NCI-H2029 treated with DMSO at 0.1 percent for 48 hours (cell line): ENCODE results near the gene OR10A3.

Experiments used
- DNase-seq: peaks from one replicate; lab custom pipeline; 2025; lab: John Stamatoyannopoulos, UW

OR10A3 gene

GRCh38 chr11:7936615-7937014 is 4.9 kb downstream of the OR10A3 start:
- no peak for DNase-seq

GRCh38 chr11:7931168-7931567 is 10.3 kb downstream of the OR10A3 start, which contains the start of gene OR10A6:
TSS of gene OR10A6 (minus strand) at chr11:7931268. CDS start at chr11:7928662, 2,606 bp downstream.
- no peak for DNase-seq

- DNase-seq = no peak
Measured at GRCh38 chr11:7927635-7928034, 13.9 kb downstream of the OR10A3 start.

GRCh38 chr11:7924536-7924935 is 17.0 kb downstream of the OR10A3 start:
- DNase-seq = no peak

- no peak for DNase-seq
Measured at GRCh38 chr11:7918141-7918540, 23.4 kb downstream of the OR10A3 start.

- no peak for DNase-seq
Measured at GRCh38 chr11:7911011-7911410, 30.5 kb downstream of the OR10A3 start.

- DNase-seq = no peak
Measured at GRCh38 chr11:7910286-7910788, 31.2 kb downstream of the OR10A3 start.

GRCh38 chr11:7909585-7910285 is 31.8 kb downstream of the OR10A3 start:
- no peak for DNase-seq

- no peak for DNase-seq
Measured at GRCh38 chr11:7907121-7907520, 34.4 kb downstream of the OR10A3 start.

GRCh38 chr11:7906481-7906880 is 35.0 kb downstream of the OR10A3 start:
- DNase-seq = no peak

- no peak for DNase-seq
Measured at GRCh38 chr11:7905961-7906429, 35.5 kb downstream of the OR10A3 start.

- DNase-seq = no peak
Measured at GRCh38 chr11:7905549-7905948, 36.0 kb downstream of the OR10A3 start.

- no peak for DNase-seq
Measured at GRCh38 chr11:7904917-7905316, 36.6 kb downstream of the OR10A3 start.

GRCh38 chr11:7903940-7904339 is 37.6 kb downstream of the OR10A3 start:
- no peak for DNase-seq

- no peak for DNase-seq
Measured at GRCh38 chr11:7901319-7901854, 40.1 kb downstream of the OR10A3 start.

GRCh38 chr11:7900686-7901085 is 40.8 kb downstream of the OR10A3 start:
- no peak for DNase-seq

- no peak for DNase-seq
Measured at GRCh38 chr11:7899418-7899817, 42.1 kb downstream of the OR10A3 start.

GRCh38 chr11:7898666-7899283 is 42.7 kb downstream of the OR10A3 start:
- no peak for DNase-seq

GRCh38 chr11:7896009-7896785 is 45.3 kb downstream of the OR10A3 start:
- no peak for DNase-seq

- DNase-seq = no peak
Measured at GRCh38 chr11:7894251-7894650, 47.3 kb downstream of the OR10A3 start.

GRCh38 chr11:7893796-7894195 is 47.7 kb downstream of the OR10A3 start:
- DNase-seq = no peak

- peak; percentile 5 for DNase-seq
Measured at GRCh38 chr11:7892840-7893254, 48.7 kb downstream of the OR10A3 start.
